Astrocyte of the hippocampus (primary cell): Measurements from ENCODE around the gene TPRKB.
"Not testable (repeated sequence)": the region's sequence is repeated elsewhere in the genome, so short reads cannot be mapped to it uniquely, and the experiment has no call there.

Experiments used
- DNase-seq: peaks from one replicate; pipeline ENCODE4 v3.0.0; 2011; ENCODE audit warnings: low read depth, low spot score

The TPRKB gene

GRCh38 chr2:73739101-73739500 is 2.0 kb upstream of the TPRKB start:
- no peak for DNase-seq

- no peak for DNase-seq
Observed at GRCh38 chr2:73736378-73736777, 767 bp downstream of the TPRKB start.

GRCh38 chr2:73730810-73731209 is 6.3 kb downstream of the TPRKB start:
- DNase-seq = no peak

GRCh38 chr2:73728711-73729110 is 8.4 kb downstream of the TPRKB start:
- DNase-seq = no peak

- no peak for DNase-seq
Observed at GRCh38 chr2:73728043-73728442, 9.1 kb downstream of the TPRKB start.

GRCh38 chr2:73726657-73727056 is 10.5 kb downstream of the TPRKB start:
- not testable (repeated sequence) for DNase-seq

GRCh38 chr2:73718851-73719621 is 18.1 kb downstream of the TPRKB start:
- DNase-seq = no peak

- DNase-seq = no peak
Observed at GRCh38 chr2:73718421-73718820, 18.7 kb downstream of the TPRKB start.

GRCh38 chr2:73717695-73718094 is 19.4 kb downstream of the TPRKB start:
- DNase-seq = not testable (repeated sequence)

- no peak for DNase-seq
Observed at GRCh38 chr2:73717251-73717606, 19.9 kb downstream of the TPRKB start.

- DNase-seq = no peak
Observed at GRCh38 chr2:73716543-73717250, 20.4 kb downstream of the TPRKB start.

- no peak for DNase-seq
Observed at GRCh38 chr2:73714091-73714490, 23.1 kb downstream of the TPRKB start.

- no peak for DNase-seq
Observed at GRCh38 chr2:73708527-73708926, 28.6 kb downstream of the TPRKB start.

GRCh38 chr2:73707636-73708035 is 29.5 kb downstream of the TPRKB start:
- DNase-seq = no peak

- DNase-seq = no peak
Observed at GRCh38 chr2:73707058-73707457, 30.1 kb downstream of the TPRKB start.

- DNase-seq = no peak
Observed at GRCh38 chr2:73705091-73705490, 32.1 kb downstream of the TPRKB start.

GRCh38 chr2:73704285-73704684 is 32.9 kb downstream of the TPRKB start:
- no peak for DNase-seq

GRCh38 chr2:73703675-73704074 is 33.5 kb downstream of the TPRKB start:
- no peak for DNase-seq

- not testable (repeated sequence) for DNase-seq
Observed at GRCh38 chr2:73702852-73703493, 34.2 kb downstream of the TPRKB start.

GRCh38 chr2:73701968-73702665 is 35.0 kb downstream of the TPRKB start:
- no peak for DNase-seq

GRCh38 chr2:73701448-73701765 is 35.7 kb downstream of the TPRKB start:
- DNase-seq = not testable (repeated sequence)
